ENCODE measurements around the gene LRRC3C.

Gene LRRC3C

GRCh38 chr17:39950871-39951348 is 23.4 kb downstream of the LRRC3C start:
- no peak for DNase-seq

DNA sequence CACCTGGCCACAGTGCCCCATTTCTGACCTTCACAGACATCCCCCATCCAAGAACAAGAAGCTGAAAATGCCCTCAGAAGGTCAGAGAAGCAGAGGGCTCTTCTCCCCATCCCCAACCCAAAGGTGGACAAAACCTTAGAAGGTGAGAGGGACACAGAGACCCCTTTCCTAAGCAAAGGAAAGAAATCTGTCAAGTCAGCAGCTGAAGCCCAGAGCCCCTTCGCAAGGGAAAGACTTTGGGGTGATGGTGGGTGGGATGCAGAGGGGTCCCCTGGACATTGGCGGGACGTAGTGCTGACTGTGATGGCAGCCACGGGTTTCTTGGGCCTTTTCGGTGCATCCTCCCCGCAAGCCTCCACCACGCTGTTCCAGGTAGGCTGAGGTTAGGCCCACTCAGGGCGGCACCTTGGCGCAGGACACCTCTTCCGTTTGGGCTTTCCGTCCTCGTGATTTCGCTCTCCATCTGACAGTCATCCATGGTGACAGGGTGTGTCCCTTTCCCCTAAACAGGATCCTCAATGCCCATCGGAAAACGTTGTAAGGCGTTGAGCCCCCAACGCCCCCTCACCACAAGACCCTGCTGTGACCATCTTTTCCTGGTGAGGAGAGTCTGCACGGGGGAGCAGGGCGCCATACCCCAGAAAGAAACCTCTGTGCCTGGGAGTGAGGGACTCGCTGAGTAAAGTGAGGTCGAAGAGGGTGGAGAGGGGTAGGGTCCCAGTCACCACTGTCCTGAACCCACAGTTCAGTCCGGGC is 24.6 kb downstream of the LRRC3C start:
- no peak for DNase-seq

DNA sequence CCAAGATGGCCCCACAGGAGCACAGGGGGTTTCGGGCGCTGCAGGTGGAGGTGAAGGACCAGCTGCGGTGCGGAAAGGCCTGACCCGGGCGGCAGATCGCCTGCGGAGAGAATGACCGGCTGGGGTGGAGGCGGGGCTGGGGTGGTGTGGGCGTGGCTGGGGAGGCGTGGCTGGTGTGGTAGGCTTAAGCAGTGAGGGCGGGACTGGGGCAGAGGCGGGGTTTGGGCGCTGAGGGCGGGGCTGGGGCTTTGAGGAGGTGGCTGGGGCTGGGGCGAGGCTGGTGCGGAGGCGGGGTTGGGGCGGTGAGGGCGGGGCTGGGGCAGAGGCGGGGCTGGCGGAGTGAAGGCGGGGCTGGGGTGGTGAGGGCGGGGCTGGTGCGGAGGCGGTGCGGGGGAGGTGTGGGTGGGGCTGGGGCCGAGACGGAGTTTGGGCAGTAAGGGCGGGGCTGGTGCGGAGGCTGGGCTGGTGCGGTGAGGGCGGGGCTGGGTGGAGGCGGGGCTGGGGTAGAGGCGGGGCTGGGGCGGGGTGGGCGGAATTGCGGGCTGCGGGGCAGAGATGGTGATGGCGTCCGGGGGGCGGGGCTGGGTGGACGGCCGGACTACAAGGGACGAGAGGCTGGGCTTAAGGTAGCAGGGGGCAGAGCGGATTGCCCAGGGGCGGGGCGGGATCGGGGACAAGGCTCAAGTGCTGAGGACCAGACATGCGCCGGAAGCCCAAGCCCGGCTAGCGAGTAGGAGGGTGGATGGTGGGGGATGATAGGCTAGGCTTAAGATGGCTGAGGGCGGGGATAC is 25.3 kb downstream of the LRRC3C start:
- DNase-seq: peak; percentile 98

DNA sequence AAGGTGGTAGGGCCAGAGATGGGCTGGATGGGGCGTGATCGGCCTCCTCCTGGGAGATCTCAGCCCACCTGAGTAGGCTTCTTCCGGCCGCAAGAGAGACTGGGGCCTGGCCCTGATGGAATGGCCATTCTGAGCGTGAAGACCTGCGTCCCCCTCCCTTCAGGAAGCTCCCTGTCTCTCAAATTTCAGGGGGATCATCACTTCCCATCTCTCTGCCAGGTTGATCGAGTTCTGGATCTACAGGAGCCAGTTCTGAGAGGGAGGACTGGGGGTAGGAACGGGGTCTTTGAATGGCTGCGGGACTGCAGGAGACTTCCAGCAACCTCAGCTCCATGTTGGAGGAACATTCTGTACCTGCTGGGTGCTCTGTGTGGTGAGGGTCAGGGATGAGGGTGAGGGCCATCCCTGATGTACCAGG is 25.9 kb downstream of the LRRC3C start:
- DNase-seq: no peak

GRCh38 chr17:39954876-39955275 is 27.3 kb downstream of the LRRC3C start:
- no peak for DNase-seq

DNA sequence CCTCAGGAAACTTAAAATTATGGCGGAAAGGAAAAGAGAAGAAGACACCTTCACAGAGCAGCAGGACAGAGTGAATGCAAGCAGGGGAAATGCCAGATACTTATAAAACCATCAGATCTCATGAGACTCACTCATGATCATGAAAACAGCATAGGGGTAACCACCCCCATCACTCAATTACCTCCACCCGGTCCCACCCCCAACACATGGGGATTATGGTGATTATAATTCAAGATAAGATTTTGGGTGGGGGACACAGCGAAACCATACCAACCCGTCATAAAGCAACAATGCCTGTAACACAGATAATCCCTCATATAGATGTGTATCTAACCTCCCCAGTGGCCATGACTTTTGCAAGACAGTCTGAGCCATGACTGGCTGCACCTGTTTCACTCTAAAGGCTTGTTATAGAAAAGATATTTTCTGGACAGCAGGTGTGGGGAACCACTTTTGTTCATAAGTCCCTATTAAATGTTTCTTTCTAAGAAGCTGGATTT is 28.2 kb downstream of the LRRC3C start:
- no peak for DNase-seq

GRCh38 chr17:39960524-39961041 is 33.1 kb downstream of the LRRC3C start:
- no peak for DNase-seq

- no peak for DNase-seq
These were observed 35.2 kb downstream of the LRRC3C start, which contains the start of gene GSDMA for GRCh38 chr17:39962642-39963220. TSS of gene GSDMA (plus strand) at chr17:39963004. CDS start at chr17:39965688, 2,684 bp downstream.

GRCh38 chr17:39963829-39964228 is 36.3 kb downstream of the LRRC3C start:
- DNase-seq: peak; percentile 65

DNA sequence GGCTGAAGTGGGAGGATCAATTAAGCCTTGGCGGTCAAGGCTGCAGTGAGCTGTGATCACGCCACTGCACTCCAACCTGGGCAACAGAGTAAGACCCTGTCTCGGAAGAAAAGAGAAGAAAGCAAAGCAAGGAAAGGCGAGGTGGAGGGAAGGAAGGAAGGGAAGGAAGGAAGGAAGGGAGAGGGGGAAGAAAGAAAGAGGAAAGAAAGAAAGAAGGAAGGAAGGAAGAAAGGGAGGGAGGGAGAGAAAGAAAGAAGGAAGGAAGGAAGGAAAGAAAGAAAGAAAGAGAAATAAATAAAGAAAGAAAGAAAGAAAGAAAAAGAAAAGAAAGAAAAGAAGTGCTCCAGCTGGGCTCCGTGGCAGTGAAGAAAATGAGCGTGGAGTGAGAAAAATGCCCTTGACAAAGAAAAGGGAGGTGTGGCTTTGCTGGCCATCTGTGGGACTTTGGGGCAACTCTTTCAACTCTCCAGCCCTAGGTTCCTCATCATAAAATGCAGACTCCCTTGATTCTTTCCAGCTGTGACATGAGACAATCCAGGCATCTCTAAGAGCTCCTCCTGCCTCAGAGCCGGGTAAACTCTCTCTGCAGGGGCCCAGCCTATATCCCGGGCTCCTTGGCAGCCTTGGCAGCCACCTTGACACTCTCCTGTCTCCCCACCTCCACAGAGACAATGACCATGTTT is 37.6 kb downstream of the LRRC3C start:
- no peak for DNase-seq

- DNase-seq: no peak
These were observed 39.2 kb downstream of the LRRC3C start for GRCh38 chr17:39966771-39967170.

DNA sequence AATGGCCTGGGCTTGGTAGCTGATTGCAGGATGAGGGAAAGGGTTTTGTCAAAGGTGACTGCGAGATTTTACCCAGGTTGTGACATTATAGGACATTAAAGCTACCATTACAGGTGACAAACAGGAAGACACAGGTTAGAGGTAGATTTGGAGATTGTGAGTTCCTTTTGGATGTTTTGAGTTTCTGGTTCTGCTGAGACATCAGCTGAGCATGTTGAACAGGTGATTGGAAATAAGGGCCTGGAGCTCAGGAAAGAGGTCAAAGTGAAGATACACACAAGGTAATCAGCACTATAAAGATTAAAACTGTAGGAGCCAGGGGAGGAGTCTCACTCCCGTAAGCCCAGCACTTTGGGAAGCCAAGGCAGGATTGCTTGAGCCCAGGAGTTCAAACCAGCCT is 41.2 kb downstream of the LRRC3C start:
- no peak for DNase-seq

GRCh38 chr17:39969375-39969774 is 41.8 kb downstream of the LRRC3C start:
- no peak for DNase-seq

- no peak for DNase-seq
These were observed 42.7 kb downstream of the LRRC3C start for GRCh38 chr17:39970157-39970692.

DNA sequence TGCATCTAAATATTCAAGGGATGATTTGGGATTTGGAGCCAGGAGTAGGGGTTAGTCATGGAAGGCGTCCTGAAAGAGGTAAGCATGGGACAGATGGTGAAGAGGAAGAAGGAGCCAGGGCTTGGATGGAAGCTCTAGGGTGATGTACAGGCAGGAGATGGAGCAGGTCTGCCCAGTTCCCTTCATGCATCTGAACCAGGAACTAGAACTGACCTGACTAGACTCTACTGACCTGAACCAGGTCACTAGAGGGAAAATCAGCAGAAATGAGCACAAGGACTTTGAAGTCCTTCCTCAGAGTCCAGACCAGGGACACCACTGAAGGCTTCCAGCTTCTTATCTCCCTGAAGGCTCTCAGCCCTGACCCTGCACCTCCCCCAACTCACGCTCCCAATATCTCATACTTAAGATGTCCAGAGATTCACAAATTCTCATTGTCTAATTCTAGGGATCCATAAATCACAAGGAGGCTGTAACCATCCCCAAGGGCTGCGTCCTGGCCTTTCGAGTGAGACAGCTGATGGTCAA is 43.6 kb downstream of the LRRC3C start:
- DNase-seq: no peak

- no peak for DNase-seq
These were observed 44.7 kb downstream of the LRRC3C start for GRCh38 chr17:39972271-39972670.

GRCh38 chr17:39973496-39973895 is 46.0 kb downstream of the LRRC3C start:
- no peak for DNase-seq

GRCh38 chr17:39974433-39974832 is 46.9 kb downstream of the LRRC3C start:
- DNase-seq: no peak

DNA sequence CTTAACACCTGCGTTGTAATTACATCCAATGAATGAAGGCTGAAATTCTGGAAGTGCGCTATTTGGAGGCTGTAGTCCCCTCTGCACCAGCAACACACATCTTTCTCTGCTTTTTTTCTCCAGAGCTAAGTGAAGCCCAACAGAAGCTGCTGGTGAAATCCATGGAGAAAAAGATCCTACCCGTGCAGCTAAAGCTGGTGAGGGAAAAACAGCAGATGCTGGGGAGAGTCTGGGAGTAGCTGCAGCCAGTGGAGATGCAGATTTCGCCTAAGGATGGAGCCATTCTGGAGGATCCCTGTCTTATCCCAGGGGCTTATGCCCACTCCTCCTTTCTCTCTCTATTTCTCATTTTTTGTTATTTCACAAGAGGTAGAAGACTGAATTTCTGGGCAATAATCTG is 48.3 kb downstream of the LRRC3C start:
- no peak for DNase-seq

DNA sequence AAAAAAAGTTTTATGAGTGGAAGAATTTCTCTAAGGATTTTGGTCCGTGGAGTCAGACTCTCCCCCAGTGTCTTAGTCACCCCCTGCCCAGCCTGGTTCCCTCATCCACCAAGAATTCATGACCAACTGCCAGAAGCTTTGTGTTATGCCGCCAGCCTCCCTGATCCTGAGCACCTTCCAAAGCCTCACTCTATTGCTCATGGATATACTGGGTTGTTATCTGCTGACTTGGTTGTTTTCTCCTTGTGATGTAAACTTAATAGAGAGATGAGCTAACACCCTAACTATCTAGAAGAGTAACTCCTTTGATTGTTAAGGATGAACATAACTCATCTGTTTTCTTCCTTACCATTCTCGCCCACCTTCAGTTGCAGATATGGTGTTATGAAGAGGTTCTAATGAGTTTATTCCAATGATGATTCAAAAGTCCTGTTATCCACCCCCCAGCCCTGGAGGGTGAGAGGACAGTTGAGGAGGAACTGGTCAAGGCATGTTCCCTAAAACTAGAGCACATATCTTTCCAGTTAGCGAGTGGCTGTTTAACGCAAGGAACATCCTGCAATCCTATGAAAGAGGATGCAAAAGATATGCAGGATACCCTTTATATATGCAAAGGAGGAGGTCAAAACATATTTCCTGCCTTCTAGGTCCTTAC is 51.6 kb downstream of the LRRC3C start:
- DNase-seq: no peak

DNA sequence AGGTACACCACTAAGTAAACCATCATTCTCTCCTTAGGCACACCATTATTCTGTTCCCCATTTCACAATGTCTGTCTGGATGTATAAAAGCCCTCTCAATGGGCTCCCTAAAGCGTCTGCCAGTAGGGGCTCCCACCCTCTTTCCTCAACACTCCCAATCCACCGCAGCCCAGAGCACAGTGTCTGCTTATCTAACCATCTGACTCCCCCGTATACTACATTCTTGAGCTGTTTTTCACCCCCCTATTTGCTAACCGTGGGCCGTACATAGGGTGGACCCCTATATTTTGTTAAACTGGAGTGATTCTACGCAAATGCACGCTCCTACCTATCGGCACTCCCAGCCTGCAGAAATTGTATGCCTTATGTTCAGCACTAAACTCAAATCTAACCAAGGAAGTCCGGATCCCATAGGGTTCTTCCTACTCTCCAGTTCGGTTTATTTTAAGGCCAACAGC is 52.4 kb downstream of the LRRC3C start:
- no peak for DNase-seq
